Muscle layer of colon (tissue), 2 donors: ENCODE measurements around the gene GREM2.

Source experiments
- H3K27ac ChIP-seq: one replicate; pipeline ENCODE4 v1.7.0; 2013; ENCODE audit warnings: low read depth, mild to moderate bottlenecking, low read length, moderate library complexity
- H3K27me3 ChIP-seq, 2 donors: one replicate each; pipeline ENCODE4 v1.7.0; 2013; ENCODE audit warnings: low read length in 2 of 2, mild to moderate bottlenecking in 2 of 2; ENCODE audit not compliant: insufficient read depth in 2 of 2, control insufficient read depth in 1 of 2
- H3K36me3 ChIP-seq: one replicate; pipeline ENCODE4 v1.7.0; 2013; ENCODE audit warnings: mild to moderate bottlenecking, low read length; ENCODE audit not compliant: insufficient read depth
- H3K4me1 ChIP-seq: one replicate; pipeline ENCODE4 v1.7.0; 2013; ENCODE audit warnings: mild to moderate bottlenecking, low read length; ENCODE audit not compliant: insufficient read depth
- H3K4me3 ChIP-seq, 2 donors: one replicate each; pipeline ENCODE4 v1.7.0; 2013; ENCODE audit warnings: low read length in 2 of 2, low read depth in 1 of 2, mild to moderate bottlenecking in 1 of 2, moderate library complexity in 1 of 2
- H3K9ac ChIP-seq: one replicate; pipeline ENCODE4 v1.7.0; 2013; ENCODE audit warnings: low read length
- H3K9me3 ChIP-seq: one replicate; pipeline ENCODE4 v1.7.0; 2013; ENCODE audit warnings: mild to moderate bottlenecking, low read length
- donor health status: abdominal sarcoma.
- donor health status: Adenocarcinoma of cecum.

The GREM2 gene

DNA sequence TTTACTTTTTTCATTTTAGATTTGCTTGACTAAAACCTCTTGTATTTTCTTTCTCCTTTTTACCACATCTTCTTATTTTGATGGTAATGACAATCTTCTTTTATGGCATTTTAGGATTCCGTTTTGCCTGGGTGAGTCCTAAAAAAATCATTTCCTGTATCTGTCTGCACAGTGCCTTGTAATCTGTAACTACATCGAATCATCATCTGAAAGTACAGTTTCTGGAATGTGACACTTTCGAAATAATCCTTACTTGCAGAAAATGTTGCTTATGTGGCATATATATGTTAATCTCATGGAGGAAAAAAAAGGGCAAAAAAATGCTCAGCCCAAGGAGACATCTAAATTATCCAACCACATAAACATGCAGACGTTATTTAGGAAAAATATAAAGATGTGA lies 29.0 kb downstream of the GREM2 start:
- Histone ChIP-seq H3K27ac (no peak overlapping the region), H3K4me3 (no peak overlapping the region), H3K27me3 (no peaks in the 10 kb centered on the region), H3K36me3 (no peaks in the 10 kb centered on the region), H3K9ac (no peak overlapping the region), H3K4me1 (peaks cover 10% of the 10 kb centered on the region), H3K9me3 (no peaks in the 10 kb centered on the region)

- H3K9ac ChIP-seq = no peak overlapping the region
These were observed 32.4 kb downstream of the GREM2 start for GRCh38 chr1:240579511-240579910.

GRCh38 chr1:240577095-240577494 lies 34.9 kb downstream of the GREM2 start:
- Histone ChIP-seq H3K36me3 (no peaks in the 10 kb centered on the region), H3K27ac (no peak overlapping the region), H3K9me3 (no peaks in the 10 kb centered on the region), H3K4me1 (no peaks in the 10 kb centered on the region), H3K4me3 (no peak overlapping the region), H3K27me3 (no peaks in the 10 kb centered on the region), H3K9ac (no peak overlapping the region)

More at GRCh38 chr1:240579511-240579910, 32.4 kb downstream of the GREM2 start:
- peaks cover 3% of the 10 kb centered on the region for H3K4me1 ChIP-seq
- no peaks in the 10 kb centered on the region for H3K27me3 ChIP-seq
- H3K27ac ChIP-seq = no peak overlapping the region
- H3K9me3 ChIP-seq = no peaks in the 10 kb centered on the region
- no peak overlapping the region for H3K4me3 ChIP-seq
- no peaks in the 10 kb centered on the region for H3K36me3 ChIP-seq

DNA sequence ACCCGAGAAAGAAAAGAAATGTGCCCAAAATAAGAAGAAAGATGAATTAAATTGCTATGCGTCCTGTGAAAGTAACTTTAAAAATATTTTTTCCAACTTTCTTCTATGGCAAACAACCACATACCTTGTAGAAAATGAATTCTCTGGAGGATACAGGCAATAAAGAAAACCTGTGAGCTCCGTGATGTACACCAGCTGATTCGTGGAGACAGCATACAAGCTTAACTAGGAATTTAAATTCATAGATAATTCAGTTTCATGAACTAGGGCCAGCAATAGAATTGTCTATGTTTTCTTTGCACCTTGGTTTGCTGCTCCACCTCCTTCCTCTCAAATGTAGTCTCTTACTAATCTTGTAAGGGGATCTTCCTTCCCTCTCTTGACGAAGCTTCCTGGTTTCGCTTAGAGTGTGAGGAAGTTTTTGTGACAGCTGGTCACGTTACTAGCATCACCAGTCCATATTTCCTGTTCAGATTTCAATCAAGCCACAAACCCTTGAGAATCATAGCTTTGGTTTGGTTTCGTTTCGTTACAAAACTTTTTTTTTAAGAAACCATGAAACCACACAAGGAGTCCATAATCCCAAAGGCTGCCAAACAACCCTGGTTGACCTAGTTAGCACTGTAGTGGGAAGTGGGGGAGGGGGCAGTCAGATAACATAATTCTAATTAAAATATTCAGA lies 35.8 kb downstream of the GREM2 start:
- Histone ChIP-seq H3K27me3 (no peaks in the 10 kb centered on the region), H3K36me3 (no peaks in the 10 kb centered on the region), H3K9me3 (no peaks in the 10 kb centered on the region), H3K4me1 (no peaks in the 10 kb centered on the region), H3K9ac (no peak overlapping the region), H3K4me3 (peak overlapping the region in 1 of 2 donors; percentile 13), H3K27ac (no peak overlapping the region)

GRCh38 chr1:240572328-240572727 lies 39.6 kb downstream of the GREM2 start:
- no peak overlapping the region for H3K27ac ChIP-seq
- H3K4me3 ChIP-seq = no peak overlapping the region
- no peaks in the 10 kb centered on the region for H3K36me3 ChIP-seq
- no peaks in the 10 kb centered on the region for H3K9me3 ChIP-seq
- H3K27me3 ChIP-seq = no peaks in the 10 kb centered on the region
- no peak overlapping the region for H3K9ac ChIP-seq
- H3K4me1 ChIP-seq = no peaks in the 10 kb centered on the region

DNA sequence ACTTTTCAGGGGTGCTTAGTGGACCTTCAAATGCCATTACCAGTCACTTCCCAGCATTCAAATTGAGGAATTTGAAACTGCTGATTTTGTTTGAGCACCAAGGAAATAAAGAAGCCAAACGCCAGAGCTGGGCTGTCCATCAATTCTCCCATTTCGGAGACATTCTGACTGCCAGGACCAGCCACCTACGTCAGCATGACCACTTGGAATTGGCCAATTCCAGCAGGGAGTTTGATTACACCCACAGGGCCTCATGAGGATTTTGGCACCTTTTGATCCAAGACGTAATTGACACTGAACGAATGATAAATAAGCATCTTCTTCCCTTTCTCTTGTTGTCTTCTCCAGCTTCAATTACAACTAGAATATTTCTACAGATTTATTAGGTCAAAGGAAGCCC lies 40.2 kb downstream of the GREM2 start:
- H3K9me3 ChIP-seq = no peaks in the 10 kb centered on the region
- H3K27ac ChIP-seq = no peak overlapping the region
- no peaks in the 10 kb centered on the region for H3K27me3 ChIP-seq
- no peak overlapping the region for H3K4me3 ChIP-seq
- H3K9ac ChIP-seq = no peak overlapping the region
- H3K36me3 ChIP-seq = no peaks in the 10 kb centered on the region
- no peaks in the 10 kb centered on the region for H3K4me1 ChIP-seq

DNA sequence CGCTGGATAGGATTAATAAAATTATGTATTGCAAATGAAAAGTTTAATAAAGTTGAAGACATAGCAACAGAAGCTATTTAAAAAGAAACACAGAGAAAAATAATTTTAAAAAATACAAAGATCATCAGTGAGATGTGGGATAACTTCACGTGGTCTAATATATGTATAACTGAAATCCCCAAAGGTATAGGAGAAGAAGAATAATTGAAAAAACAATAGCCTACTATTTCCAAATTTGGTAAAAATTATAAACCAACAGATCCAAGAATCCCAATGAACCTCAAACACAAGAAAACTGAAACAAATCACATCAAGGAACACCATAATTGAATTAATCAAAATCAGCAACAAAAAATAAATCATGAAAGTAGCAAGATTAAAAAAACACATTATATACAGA lies 44.9 kb downstream of the GREM2 start:
- Histone ChIP-seq H3K27me3 (no peaks in the 10 kb centered on the region), H3K4me3 (no peak overlapping the region), H3K27ac (no peak overlapping the region), H3K4me1 (no peaks in the 10 kb centered on the region), H3K9ac (no peak overlapping the region), H3K36me3 (no peaks in the 10 kb centered on the region), H3K9me3 (no peaks in the 10 kb centered on the region)

DNA sequence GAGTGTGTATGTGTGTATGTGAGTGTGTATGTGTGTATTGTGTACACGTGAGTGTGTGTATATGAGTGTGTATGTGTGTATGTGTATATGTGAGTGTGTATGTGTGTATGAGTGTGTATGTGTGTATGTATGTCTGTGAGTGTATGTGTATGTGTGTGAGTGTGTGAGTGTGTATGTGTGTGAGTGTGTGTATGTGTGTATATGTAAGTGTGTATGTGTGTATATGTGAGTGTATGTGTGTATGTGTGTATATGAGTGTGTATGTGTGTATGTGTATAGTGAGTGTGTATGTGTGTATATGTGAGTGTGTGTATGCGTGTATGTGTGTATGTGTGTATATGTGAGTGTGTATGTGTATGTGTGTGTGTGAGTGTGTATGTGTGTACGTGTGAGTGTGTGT lies 49.2 kb downstream of the GREM2 start:
- H3K27ac ChIP-seq = no peak overlapping the region
- H3K9ac ChIP-seq = no peak overlapping the region
- no peaks in the 10 kb centered on the region for H3K36me3 ChIP-seq
- no peaks in the 10 kb centered on the region for H3K4me1 ChIP-seq
- no peak overlapping the region for H3K4me3 ChIP-seq
- no peaks in the 10 kb centered on the region for H3K27me3 ChIP-seq
- no peaks in the 10 kb centered on the region for H3K9me3 ChIP-seq

GRCh38 chr1:240562111-240562590 lies 49.8 kb downstream of the GREM2 start:
- H3K9me3 ChIP-seq = no peaks in the 10 kb centered on the region
- no peaks in the 10 kb centered on the region for H3K36me3 ChIP-seq
- no peaks in the 10 kb centered on the region for H3K27me3 ChIP-seq
- no peaks in the 10 kb centered on the region for H3K4me1 ChIP-seq
- no peak overlapping the region for H3K27ac ChIP-seq
- H3K4me3 ChIP-seq = no peak overlapping the region
- H3K9ac ChIP-seq = no peak overlapping the region

GRCh38 chr1:240559781-240560180 lies 52.2 kb downstream of the GREM2 start:
- Histone ChIP-seq H3K36me3 (no peaks in the 10 kb centered on the region), H3K4me1 (no peaks in the 10 kb centered on the region), H3K27me3 (no peaks in the 10 kb centered on the region), H3K4me3 (no peak overlapping the region), H3K27ac (no peak overlapping the region), H3K9me3 (no peaks in the 10 kb centered on the region), H3K9ac (no peak overlapping the region)

GRCh38 chr1:240555524-240555923 lies 56.4 kb downstream of the GREM2 start:
- H3K9ac ChIP-seq = no peak overlapping the region
- H3K4me1 ChIP-seq = peaks cover 6% of the 10 kb centered on the region
- H3K27me3 ChIP-seq = no peaks in the 10 kb centered on the region
- no peak overlapping the region for H3K27ac ChIP-seq
- H3K4me3 ChIP-seq = no peak overlapping the region
- H3K9me3 ChIP-seq = no peaks in the 10 kb centered on the region
- no peaks in the 10 kb centered on the region for H3K36me3 ChIP-seq

DNA sequence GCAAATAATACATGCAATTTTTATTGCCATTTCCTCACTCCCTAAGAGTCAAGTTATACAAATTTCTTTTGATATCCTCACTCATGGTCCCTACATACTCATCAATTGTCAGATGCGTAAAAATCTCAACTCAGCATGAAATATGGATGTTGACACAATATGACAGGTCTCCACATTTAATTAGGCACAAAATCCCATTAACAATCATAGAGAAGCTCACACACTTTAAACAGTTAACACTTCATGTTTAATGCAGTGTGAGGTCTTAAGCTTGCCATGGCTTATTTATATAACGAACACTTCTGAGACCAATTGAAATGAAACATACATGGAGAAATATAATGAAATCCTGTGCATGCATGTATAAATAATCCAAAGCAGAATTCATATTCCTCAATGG lies 58.6 kb downstream of the GREM2 start:
- Histone ChIP-seq H3K36me3 (no peaks in the 10 kb centered on the region), H3K4me3 (no peak overlapping the region), H3K9ac (no peak overlapping the region), H3K9me3 (no peaks in the 10 kb centered on the region), H3K27me3 (no peaks in the 10 kb centered on the region), H3K27ac (no peak overlapping the region), H3K4me1 (peaks cover 7% of the 10 kb centered on the region)
